Spleen (tissue), 7 donors: ENCODE data around the gene FTL.

Experiments
- CTCF ChIP-seq, 11 experiments: fragments of 200-600 bp in 7 of 11; fragments of 450-650 bp in 4 of 11; sonication (generic) in 4 of 11; IDR thresholded peaks in 8 of 11; conservative IDR thresholded peaks in 3 of 11; 1 replicate in 7 of 11; 2 replicates in 4 of 11; pipeline versions ENCODE4 v1.4.0 to v1.8.0; 2016 to 2021; ENCODE audit warnings: antibody characterized with exemption in 11 of 11, inconsistent platforms in 4 of 11, mild to moderate bottlenecking in 1 of 11
- POLR2A ChIP-seq, 3 donors: fragments of 450-650 bp; IDR thresholded peaks; one replicate each; pipeline ENCODE4 v1.5.1; 2017; ENCODE audit warnings: antibody characterized with exemption in 3 of 3, mild to moderate bottlenecking in 1 of 3
- POLR2AphosphoS5 ChIP-seq, 3 donors: sonication (generic); formaldehyde crosslinking; IDR thresholded peaks; one replicate each; pipeline ENCODE4 v1.5.1; 2017; ENCODE audit warnings: antibody characterized with exemption in 3 of 3
- donor health status: DM: no; HTN: no; CAD: no; lungs with moderate emphysema.
- donor health status: DM: no; HTN: no; CAD: no.
- donor health status: DM: no; HTN: no; CAD: no.

DNA sequence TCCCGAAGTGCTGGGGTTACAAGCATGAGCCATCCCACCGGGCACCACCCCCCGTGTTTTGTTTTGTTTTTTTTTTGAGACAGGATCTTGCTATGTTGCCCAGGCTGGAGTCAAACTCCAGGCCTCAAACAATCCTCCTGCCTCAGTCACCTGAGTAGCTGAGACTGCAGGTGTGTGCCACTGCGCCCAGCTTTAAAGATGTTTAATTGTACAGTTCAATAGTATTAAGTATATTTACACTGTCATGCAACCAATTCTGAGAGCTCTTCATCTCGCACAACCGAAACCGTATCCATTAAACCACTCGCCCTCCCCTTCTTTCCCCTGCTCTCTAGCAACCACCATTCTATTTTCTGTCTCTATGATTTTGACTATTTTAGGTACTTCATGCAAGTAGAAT is 49.4 kb upstream of the FTL start:
- TF ChIP-seq CTCF (IDR thresholded peaks at IDR 0.05 in 8 of 11, conservative IDR thresholded peaks at IDR 0.05 in 3 of 11) (no peak), POLR2A (IDR thresholded peaks at IDR 0.05) (no peak), POLR2AphosphoS5 (IDR thresholded peaks at IDR 0.05) (no peak)
